Neural crest cell (in vitro differentiated cells): Measurements from ENCODE around the gene TFF3. TPM values are rescaled to one million over a fixed set of nuclear protein-coding genes. Genes with fewer than 3 reads are reported as not detected.

Source experiments
- DNase-seq: peaks from one replicate; pipeline ENCODE4 v3.0.0; 2021; ENCODE audit warnings: low read depth, mixed read lengths, low spot score
- H3K27ac Mint-ChIP-seq: one replicate; pipeline ENCODE4 v1.8.0; 2021; ENCODE audit warnings: mild to moderate bottlenecking, mixed read lengths; ENCODE audit not compliant: unreplicated experiment
- H3K27me3 Mint-ChIP-seq: 2 replicates; pipeline ENCODE4 v1.8.0; 2021; ENCODE audit warnings: low read depth, mild to moderate bottlenecking, mixed read lengths
- H3K36me3 Mint-ChIP-seq: 2 replicates; pipeline ENCODE4 v1.8.0; 2021; ENCODE audit warnings: low read depth, mild to moderate bottlenecking, mixed read lengths
- H3K4me1 Mint-ChIP-seq: 2 replicates; pipeline ENCODE4 v1.8.0; 2021; ENCODE audit warnings: mixed read lengths
- H3K4me3 Mint-ChIP-seq: one replicate; pipeline ENCODE4 v1.8.0; 2021; ENCODE audit warnings: mild to moderate bottlenecking, mixed read lengths
- H3K9me3 Mint-ChIP-seq: 2 replicates; pipeline ENCODE4 v1.8.0; 2021; ENCODE audit warnings: mixed read lengths
- CTCF ChIP-seq: fragments of 200-600 bp; sonication (generic); conservative IDR thresholded peaks from 2 replicates; pipeline ENCODE4 v1.5.0; 2021; ENCODE audit warnings: antibody characterized with exemption, mild to moderate bottlenecking
- total RNA-seq: library from RNA; stranded (reverse); gene quantifications from 2 replicates; pipeline ENCODE4 v1.2.1, GENCODE V29; 2021

Gene TFF3
- total RNA-seq, 1 donor from 2014 or later: not detected

GRCh38 chr21:42298237-42298636, 17.0 kb downstream of the TFF3 start:
- Mint-ChIP-seq H3K4me3 (no peak overlapping the region), H3K9me3 (no peaks in the 10 kb centered on the region), H3K27ac (no peak overlapping the region), H3K27me3 (peaks cover 5% of the 10 kb centered on the region), H3K36me3 (peaks cover 5% of the 10 kb centered on the region), H3K4me1 (peaks cover 6% of the 10 kb centered on the region)
- no peak for DNase-seq
- no peak for TF ChIP-seq CTCF

DNA sequence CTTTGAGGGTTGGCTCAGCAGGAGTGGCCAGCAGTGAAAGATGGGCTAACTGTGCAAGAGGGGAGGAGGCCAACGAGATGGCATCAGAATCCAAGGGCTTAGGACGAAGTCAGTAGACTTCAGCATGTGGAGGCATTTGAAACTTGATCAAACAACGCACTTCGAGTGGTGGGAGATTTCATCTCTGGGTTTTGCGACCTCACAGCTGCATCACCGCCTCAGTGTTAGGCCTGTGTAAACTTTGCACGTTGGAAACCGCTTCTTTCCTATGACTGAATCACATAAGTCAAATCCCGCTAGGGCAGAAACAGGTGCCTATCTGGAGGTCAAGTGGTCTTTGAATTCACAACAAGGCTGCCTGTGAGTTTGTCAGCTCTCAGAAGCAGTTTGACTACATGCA, 17.8 kb downstream of the TFF3 start:
- Mint-ChIP-seq H3K4me3 (no peak overlapping the region), H3K27me3 (peaks cover 5% of the 10 kb centered on the region), H3K36me3 (peaks cover 5% of the 10 kb centered on the region), H3K9me3 (no peaks in the 10 kb centered on the region), H3K4me1 (peaks cover 6% of the 10 kb centered on the region), H3K27ac (no peak overlapping the region)
- DNase-seq: no peak
- TF ChIP-seq CTCF: no peak

DNA sequence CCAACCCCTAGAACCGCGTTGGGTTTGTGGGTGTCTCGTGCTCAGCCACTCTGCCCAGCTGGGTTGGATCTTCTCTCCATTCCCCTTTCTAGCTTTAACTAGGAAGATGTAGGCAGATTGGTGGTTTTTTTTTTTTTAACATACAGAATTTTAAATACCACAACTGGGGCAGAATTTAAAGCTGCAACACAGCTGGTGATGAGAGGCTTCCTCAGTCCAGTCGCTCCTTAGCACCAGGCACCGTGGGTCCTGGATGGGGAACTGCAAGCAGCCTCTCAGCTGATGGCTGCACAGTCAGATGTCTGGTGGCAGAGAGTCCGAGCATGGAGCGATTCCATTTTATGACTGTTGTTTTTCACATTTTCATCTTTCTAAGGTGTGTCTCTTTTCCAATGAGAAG, 18.7 kb downstream of the TFF3 start:
- no peak for DNase-seq
- H3K27me3 Mint-ChIP-seq: peaks cover 5% of the 10 kb centered on the region
- TF ChIP-seq CTCF: no peak
- peaks cover 5% of the 10 kb centered on the region for H3K36me3 Mint-ChIP-seq
- no peak overlapping the region for H3K27ac Mint-ChIP-seq
- H3K4me1 Mint-ChIP-seq: peaks cover 6% of the 10 kb centered on the region
- no peaks in the 10 kb centered on the region for H3K9me3 Mint-ChIP-seq
- no peak overlapping the region for H3K4me3 Mint-ChIP-seq

DNA sequence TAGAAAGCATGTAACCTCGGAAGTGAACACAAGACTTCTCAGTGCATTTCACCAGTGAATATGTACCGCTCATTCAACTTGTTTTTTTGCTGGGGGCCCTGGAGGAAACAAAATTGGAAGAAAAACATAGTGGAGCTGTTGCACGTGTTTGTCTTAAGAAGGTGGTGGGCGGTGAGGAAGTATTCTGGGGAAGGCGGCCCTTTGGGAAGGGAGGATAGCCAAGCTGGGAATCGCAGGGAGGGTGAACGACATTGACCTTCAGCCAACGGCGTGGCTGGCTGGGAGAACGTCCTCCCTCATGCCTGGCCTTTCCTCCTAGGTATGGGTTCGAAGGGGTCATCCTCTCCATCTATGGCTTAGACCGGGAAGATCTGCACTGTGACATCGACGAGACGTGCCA, 19.4 kb downstream of the TFF3 start:
- no peak for DNase-seq
- Mint-ChIP-seq H3K9me3 (no peaks in the 10 kb centered on the region), H3K4me1 (peaks cover 6% of the 10 kb centered on the region), H3K27ac (no peak overlapping the region), H3K36me3 (peaks cover 5% of the 10 kb centered on the region), H3K27me3 (peaks cover 5% of the 10 kb centered on the region), H3K4me3 (no peak overlapping the region)
- no peak for TF ChIP-seq CTCF

DNA sequence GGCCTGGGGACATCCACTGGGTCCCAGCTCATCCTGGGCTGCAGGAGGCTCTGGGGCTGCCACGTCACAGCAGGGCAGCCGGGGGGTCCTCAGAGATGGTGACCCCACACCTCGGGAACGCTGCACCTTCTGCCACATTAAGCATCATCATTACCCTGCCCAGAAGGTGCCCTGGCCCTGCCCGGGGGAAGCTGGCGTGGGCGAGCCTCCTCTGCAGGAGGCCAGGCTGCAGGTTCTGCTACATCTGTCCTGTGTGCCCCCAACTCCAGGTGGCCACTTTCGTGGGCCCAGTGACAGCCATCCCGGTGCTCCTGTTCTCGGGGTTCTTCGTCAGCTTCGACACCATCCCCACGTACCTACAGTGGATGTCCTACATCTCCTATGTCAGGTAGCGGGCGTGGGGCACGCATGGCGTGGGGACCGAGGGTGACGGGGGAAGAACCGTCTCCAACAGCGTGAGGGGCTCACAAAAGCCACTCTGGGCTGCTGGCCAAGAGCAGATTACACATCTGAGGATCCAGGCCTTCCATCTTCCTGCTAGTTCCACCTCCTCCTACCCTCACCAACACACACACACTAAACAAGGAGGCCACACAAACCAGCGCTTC, 20.8 kb downstream of the TFF3 start:
- Mint-ChIP-seq H3K9me3 (no peaks in the 10 kb centered on the region), H3K4me3 (no peak overlapping the region), H3K27ac (no peak overlapping the region), H3K36me3 (peaks cover 5% of the 10 kb centered on the region), H3K4me1 (peaks cover 6% of the 10 kb centered on the region), H3K27me3 (peaks cover 5% of the 10 kb centered on the region)
- no peak for TF ChIP-seq CTCF
- DNase-seq: no peak
